Testis (tissue), 3 donors: ENCODE results near the gene CTSW. TPM values are rescaled to one million over a fixed set of nuclear protein-coding genes. Genes with fewer than 3 reads are reported as not detected.

Experiments used
- DNase-seq: peaks from one replicate; pipeline ENCODE4 v3.0.0-alpha.2; 2019
- H3K27ac ChIP-seq, 2 donors: fragments of 200-600 bp; sonication (generic); one replicate each; pipeline ENCODE4 v1.5.1; 2019
- H3K27me3 ChIP-seq: fragments of 200-600 bp; sonication (generic); one replicate; pipeline ENCODE4 v1.5.1; 2019
- H3K36me3 ChIP-seq: fragments of 200-600 bp; sonication (generic); one replicate; pipeline ENCODE4 v1.5.1; 2017; ENCODE audit warnings: low read depth; ENCODE audit errors: missing control alignments
- H3K4me1 ChIP-seq: fragments of 200-600 bp; sonication (generic); one replicate; pipeline ENCODE4 v1.5.1; 2019
- H3K4me3 ChIP-seq, 2 donors: fragments of 200-600 bp; sonication (generic); one replicate each; pipeline ENCODE4 v1.5.1; 2017 to 2019
- H3K9me3 ChIP-seq: fragments of 200-600 bp; sonication (generic); one replicate; pipeline ENCODE4 v1.5.1; 2017
- CTCF ChIP-seq, 3 experiments: fragments of 450-650 bp in 2 of 3; fragments of 200-600 bp in 1 of 3; sonication (generic) in 1 of 3; IDR thresholded peaks; one replicate each; pipeline ENCODE4 v1.5.1; 2016 to 2019; ENCODE audit warnings: antibody characterized with exemption in 3 of 3, mild to moderate bottlenecking in 2 of 3, moderate library complexity in 1 of 3
- POLR2A ChIP-seq: fragments of 450-650 bp; IDR thresholded peaks from one replicate; pipeline ENCODE4 v1.6.1; 2017; ENCODE audit warnings: antibody characterized with exemption, mild to moderate bottlenecking, moderate library complexity
- WGBS, 2 donors: methylation state at CpG; one replicate each; pipeline ENCODE4 v1.1.5; 2018; 5-methylcytosine and 5-hydroxymethylcytosine counted together
- intact Hi-C: fragments of 100-400 bp; cut with DNase I; formaldehyde crosslinking; loops from one replicate; pipeline ENCODE4 v1.15.1; 2023; ENCODE audit warnings: low total_unique reads
- polyA plus RNA-seq: library from polyadenylated mRNA; stranded (reverse); fragments of 350-450 nt; fragmentation: Illumina TruSeq; extraction: RNeasy Lipid Tissue Mini Kit (QIAGEN cat#74804); gene quantifications from one replicate; pipeline ENCODE4 v1.2.3, GENCODE V29; 2014; ENCODE audit warnings: low read depth, low replicate concordance; ENCODE audit not compliant: insufficient read depth
- total RNA-seq, 2 donors: library from RNA; depleted of rRNA; stranded (reverse); fragments of >200 nt; gene quantifications; one replicate each; pipeline ENCODE4 v1.2.3, GENCODE V29; 2016

Gene CTSW
- total and polyA plus RNA-seq, 3 donors from 2014 or later = 0.71 to 4.4 (median 2.7) TPM

- no peaks in the 10 kb centered on the region for H3K36me3 ChIP-seq
- TF ChIP-seq POLR2A = no peak
- no peak for TF ChIP-seq CTCF (IDR thresholded peaks at IDR 0.05)
- WGBS, 2 donors = 82 to 83% methylated on average over 7 of the region's 7 CpGs
- H3K27me3 ChIP-seq = no peaks in the 10 kb centered on the region
- no peak overlapping the region for H3K27ac ChIP-seq
- no peaks in the 10 kb centered on the region for H3K9me3 ChIP-seq
- H3K4me1 ChIP-seq = no peaks in the 10 kb centered on the region
- DNase-seq = no peak
- intact Hi-C loops = loop anchor here (10.0 kb wide), 1 partner anchor 105 kb away; no protein-coding TSS in a partner anchor
- no peak overlapping the region for H3K4me3 ChIP-seq
Measured at GRCh38 chr11:65880027-65880426, 390 bp downstream of the CTSW start.

DNA sequence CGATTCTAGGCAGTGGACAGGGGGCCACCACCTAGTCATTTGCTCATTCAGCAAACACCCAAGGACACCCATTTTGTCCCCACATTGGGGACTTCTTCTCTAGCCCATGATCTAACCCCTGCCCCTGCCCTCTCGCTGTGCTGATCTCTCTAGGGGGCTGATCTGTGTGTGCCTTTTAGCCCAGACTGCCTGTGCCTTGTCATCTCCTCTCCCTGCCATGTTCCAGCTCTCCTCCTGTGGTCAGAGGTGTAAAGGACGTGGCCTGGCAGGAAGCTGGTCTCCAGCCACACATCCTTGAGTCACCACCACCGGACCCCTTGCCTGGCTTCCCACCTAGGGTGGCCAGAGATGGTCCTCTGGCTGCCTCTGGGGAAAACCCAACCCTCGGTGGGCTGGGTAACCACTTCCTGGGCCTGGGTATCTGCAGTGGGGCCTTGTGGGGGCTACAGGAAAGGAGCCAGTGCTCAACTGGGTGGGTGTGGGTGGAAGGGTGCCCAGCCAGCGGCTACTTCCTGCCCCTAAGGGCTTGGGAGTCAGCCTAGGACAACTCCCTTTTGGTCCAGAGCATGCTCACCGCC lies 1.3 kb downstream of the CTSW start:
- H3K4me3 ChIP-seq = no peak overlapping the region
- DNase-seq = no peak
- H3K27ac ChIP-seq = no peak overlapping the region
- no peak for TF ChIP-seq CTCF (IDR thresholded peaks at IDR 0.05)
- TF ChIP-seq POLR2A = no peak
- 71 to 87% methylated on average over 5 to 7 of the region's 7 CpGs for WGBS, 2 donors
- H3K9me3 ChIP-seq = no peaks in the 10 kb centered on the region
- intact Hi-C loops = loop anchor here (10.0 kb wide), 1 partner anchor 104 kb away; no protein-coding TSS in a partner anchor
- no peaks in the 10 kb centered on the region for H3K36me3 ChIP-seq
- no peaks in the 10 kb centered on the region for H3K4me1 ChIP-seq
- H3K27me3 ChIP-seq = no peaks in the 10 kb centered on the region

GRCh38 chr11:65882120-65883057 lies 2.8 kb downstream of the CTSW start:
- intact Hi-C loops = loop anchor here (10.0 kb wide), 1 partner anchor 102 kb away; no protein-coding TSS in a partner anchor
- Histone ChIP-seq H3K27me3 (no peaks in the 10 kb centered on the region), H3K27ac (no peak overlapping the region), H3K4me1 (peaks cover 5% of the 10 kb centered on the region), H3K9me3 (no peaks in the 10 kb centered on the region), H3K36me3 (no peaks in the 10 kb centered on the region), H3K4me3 (no peak overlapping the region)
- TF ChIP-seq CTCF (IDR thresholded peaks at IDR 0.05) = no peak
- TF ChIP-seq POLR2A = no peak
- no peak for DNase-seq
- WGBS, 2 donors = 84 to 85% methylated on average over 16 to 30 of the region's 30 CpGs

DNA sequence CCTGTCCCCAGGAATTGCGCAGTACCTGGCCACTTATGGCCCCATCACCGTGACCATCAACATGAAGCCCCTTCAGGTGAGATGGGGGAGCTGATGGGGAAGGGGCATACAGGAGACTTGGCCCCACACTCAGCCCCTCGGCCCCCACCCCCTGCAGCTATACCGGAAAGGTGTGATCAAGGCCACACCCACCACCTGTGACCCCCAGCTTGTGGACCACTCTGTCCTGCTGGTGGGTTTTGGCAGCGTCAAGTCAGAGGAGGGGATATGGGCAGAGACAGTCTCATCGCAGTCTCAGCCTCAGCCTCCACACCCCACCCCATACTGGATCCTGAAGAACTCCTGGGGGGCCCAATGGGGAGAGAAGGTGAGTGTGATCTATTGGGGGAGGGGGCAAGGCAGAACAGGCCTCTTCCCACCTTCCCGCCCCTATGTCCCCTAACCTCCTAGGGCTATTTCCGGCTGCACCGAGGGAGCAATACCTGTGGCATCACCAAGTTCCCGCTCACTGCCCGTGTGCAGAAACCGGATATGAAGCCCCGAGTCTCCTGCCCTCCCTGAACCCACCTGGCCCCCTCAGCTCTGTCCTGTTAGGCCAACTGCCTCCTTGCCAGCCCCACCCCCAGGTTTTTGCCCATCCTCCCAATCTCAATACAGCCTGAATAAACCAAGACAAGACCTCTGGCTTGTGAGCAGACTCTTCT lies 3.6 kb downstream of the CTSW start:
- no peaks in the 10 kb centered on the region for H3K9me3 ChIP-seq
- 94% methylated on average over 11 to 13 of the region's 13 CpGs for WGBS, 2 donors
- TF ChIP-seq CTCF (IDR thresholded peaks at IDR 0.05) (no peak), POLR2A (no peak)
- intact Hi-C loops = loop anchor here (10.0 kb wide), 1 partner anchor 102 kb away; no protein-coding TSS in a partner anchor
- no peak overlapping the region for H3K27ac ChIP-seq
- peaks cover 11% of the 10 kb centered on the region for H3K4me1 ChIP-seq
- no peak for DNase-seq
- H3K36me3 ChIP-seq = no peaks in the 10 kb centered on the region
- no peaks in the 10 kb centered on the region for H3K27me3 ChIP-seq
- H3K4me3 ChIP-seq = no peak overlapping the region
